ENCODE results near the gene EPS15. TPM values are rescaled to one million over a fixed set of nuclear protein-coding genes. Genes with fewer than 3 reads are reported as not detected.

EPS15 gene
- total and polyA plus RNA-seq, 9 of the 15 experiments (the other 6 are each of a cell fraction or from before 2014, with no cell fraction given): 23.1 to 69.0 (median 41.7) TPM

DNA sequence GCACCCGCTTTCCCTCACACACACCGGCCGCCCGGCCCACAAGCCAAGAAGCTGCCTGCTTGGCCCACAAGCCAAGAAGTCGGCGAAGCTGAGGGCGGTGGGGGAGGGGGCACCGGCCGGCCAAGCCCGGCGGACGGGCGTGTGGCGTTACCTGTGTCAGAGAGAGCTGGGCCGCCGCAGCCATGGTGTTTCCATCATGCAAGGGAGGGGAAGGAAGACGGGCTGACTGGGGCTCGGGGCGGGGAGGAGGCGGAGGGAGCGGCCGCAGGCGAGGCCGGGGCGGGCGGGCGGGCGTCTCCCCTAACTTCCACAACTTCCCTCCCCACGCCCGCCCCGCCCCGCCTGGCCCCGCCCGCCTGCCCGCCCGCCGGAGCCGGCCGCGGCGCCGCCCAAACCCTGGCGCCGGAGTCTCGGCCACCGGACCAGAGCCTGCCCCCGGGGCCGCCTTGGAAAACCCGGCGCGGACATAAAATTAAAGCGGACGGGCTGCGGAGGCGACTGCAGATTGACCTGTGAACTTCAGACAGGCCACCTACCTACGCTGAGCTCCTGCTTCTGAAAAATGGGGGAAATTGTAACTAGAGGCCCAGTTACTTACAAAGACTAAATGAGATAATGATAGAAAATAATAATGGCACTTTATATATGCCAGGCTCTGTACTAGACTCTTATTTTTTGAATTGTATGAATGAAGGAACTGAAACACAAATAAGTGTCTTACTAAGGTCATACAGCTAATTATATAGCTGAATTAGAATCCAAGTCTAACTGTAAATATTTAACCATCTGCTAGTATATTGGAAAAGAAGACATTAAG is at the start of gene EPS15 (continued):
- TF ChIP-seq TOE1 (IDR thresholded peaks at IDR 0.05; ENCODE audit: borderline replicate concordance): peak; percentile 89
- no peak for TF ChIP-seq TOE1 (CRISPR knock-in tag; IDR thresholded peaks at IDR 0.05; ENCODE audit: borderline replicate concordance, low read depth)
- TF ChIP-seq, protein P1, sequence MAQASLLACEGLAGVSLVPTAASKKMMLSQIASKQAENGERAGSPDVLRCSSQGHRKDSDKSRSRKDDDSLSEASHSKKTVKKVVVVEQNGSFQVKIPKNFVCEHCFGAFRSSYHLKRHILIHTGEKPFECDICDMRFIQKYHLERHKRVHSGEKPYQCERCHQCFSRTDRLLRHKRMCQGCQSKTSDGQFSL (CRISPR knock-in tag; IDR thresholded peaks at IDR 0.05): no peak
- TF ChIP-seq, protein P1 (tag; IDR thresholded peaks at IDR 0.05): no peak
- TF ChIP-seq TSC22D4 (tag; IDR thresholded peaks at IDR 0.05): no peak
- TF ChIP-seq PTBP1 (IDR thresholded peaks at IDR 0.05; ENCODE audit: low read depth, low read length): no peak
- peak; percentile 100 for TF ChIP-seq NEUROD1 (IDR thresholded peaks at IDR 0.05; ENCODE audit: borderline replicate concordance, low read depth, low read length, partially characterized antibody)
- TF ChIP-seq PTTG1 (tag; IDR thresholded peaks at IDR 0.05; ENCODE audit: low read depth): no peak
- 0 out of 2 replicates have a peak, but pooled peaks have one; percentile 25 for TF ChIP-seq DDX20 (tag; IDR thresholded peaks at IDR 0.05; ENCODE audit: low read depth)
- TF ChIP-seq, protein P2, sequence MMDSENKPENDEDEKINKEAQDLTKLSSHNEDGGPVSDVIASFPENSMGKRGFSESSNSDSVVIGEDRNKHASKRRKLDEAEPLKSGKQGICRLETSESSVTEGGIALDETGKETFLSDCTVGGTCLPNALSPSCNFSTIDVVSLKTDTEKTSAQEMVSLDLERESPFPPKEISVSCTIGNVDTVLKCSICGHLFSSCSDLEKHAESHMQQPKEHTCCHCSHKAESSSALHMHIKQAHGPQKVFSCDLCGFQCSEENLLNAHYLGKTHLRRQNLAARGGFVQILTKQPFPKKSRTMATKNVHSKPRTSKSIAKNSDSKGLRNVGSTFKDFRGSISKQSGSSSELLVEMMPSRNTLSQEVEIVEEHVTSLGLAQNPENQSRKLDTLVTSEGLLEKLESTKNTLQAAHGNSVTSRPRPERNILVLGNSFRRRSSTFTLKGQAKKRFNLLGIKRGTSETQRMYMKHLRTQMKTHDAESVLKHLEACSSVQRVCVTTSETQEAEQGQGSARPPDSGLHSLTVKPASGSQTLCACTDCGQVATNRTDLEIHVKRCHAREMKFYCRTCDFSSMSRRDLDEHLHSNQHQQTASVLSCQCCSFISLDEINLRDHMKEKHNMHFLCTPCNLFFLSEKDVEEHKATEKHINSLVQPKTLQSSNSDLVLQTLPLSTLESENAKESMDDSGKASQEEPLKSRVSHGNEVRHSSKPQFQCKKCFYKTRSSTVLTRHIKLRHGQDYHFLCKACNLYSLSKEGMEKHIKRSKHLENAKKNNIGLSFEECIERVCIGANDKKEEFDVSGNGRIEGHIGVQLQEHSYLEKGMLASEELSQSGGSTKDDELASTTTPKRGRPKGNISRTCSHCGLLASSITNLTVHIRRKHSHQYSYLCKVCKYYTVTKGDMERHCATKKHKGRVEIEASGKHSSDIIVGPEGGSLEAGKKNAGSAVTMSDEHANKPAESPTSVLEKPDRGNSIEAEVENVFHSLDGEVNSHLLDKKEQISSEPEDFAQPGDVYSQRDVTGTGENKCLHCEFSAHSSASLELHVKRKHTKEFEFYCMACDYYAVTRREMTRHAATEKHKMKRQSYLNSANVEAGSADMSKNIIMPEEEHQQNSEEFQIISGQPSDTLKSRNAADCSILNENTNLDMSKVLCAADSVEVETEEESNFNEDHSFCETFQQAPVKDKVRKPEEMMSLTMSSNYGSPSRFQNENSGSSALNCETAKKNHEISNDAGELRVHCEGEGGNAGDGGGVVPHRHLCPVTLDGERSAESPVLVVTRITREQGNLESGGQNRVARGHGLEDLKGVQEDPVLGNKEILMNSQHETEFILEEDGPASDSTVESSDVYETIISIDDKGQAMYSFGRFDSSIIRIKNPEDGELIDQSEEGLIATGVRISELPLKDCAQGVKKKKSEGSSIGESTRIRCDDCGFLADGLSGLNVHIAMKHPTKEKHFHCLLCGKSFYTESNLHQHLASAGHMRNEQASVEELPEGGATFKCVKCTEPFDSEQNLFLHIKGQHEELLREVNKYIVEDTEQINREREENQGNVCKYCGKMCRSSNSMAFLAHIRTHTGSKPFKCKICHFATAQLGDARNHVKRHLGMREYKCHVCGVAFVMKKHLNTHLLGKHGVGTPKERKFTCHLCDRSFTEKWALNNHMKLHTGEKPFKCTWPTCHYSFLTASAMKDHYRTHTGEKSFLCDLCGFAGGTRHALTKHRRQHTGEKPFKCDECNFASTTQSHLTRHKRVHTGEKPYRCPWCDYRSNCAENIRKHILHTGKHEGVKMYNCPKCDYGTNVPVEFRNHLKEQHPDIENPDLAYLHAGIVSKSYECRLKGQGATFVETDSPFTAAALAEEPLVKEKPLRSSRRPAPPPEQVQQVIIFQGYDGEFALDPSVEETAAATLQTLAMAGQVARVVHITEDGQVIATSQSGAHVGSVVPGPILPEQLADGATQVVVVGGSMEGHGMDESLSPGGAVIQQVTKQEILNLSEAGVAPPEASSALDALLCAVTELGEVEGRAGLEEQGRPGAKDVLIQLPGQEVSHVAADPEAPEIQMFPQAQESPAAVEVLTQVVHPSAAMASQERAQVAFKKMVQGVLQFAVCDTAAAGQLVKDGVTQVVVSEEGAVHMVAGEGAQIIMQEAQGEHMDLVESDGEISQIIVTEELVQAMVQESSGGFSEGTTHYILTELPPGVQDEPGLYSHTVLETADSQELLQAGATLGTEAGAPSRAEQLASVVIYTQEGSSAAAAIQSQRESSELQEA (IDR thresholded peaks at IDR 0.05; ENCODE audit: low read depth): no peak
- TF ChIP-seq TBL1XR1 (IDR thresholded peaks at IDR 0.05; ENCODE audit: low read length in 2 of 2): peak; percentile 52 to 85; a peak in 2 of 4 replicates
- no peak for TF ChIP-seq BDP1 (IDR thresholded peaks at IDR 0.05; ENCODE audit: insufficient read depth, insufficient read length)
- TF ChIP-seq ZNF445 (CRISPR knock-in tag; IDR thresholded peaks at IDR 0.05; ENCODE audit: low read depth): peak; percentile 46; the same call in 1 of the 2 replicates
- no peak for TF ChIP-seq ZNF316 (IDR thresholded peaks at IDR 0.05)
- peak; percentile 60; the same call in 1 of the 2 replicates for TF ChIP-seq ZNF324 (CRISPR knock-in tag; IDR thresholded peaks at IDR 0.05)
- TF ChIP-seq SUPT5H (IDR thresholded peaks at IDR 0.05): peak; percentile 75
- TF ChIP-seq BMI1 (IDR thresholded peaks at IDR 0.05; ENCODE audit: low read length): no peak
- no peak; the same call in 1 of the 2 replicates for TF ChIP-seq TCF3 (CRISPR knock-in tag; IDR thresholded peaks at IDR 0.05)
- TF ChIP-seq MAFG (tag; conservative IDR thresholded peaks at IDR 0.05): no peak
- TF ChIP-seq RB1 (IDR thresholded peaks at IDR 0.05; ENCODE audit: low read depth): peak; percentile 32

Data from K562 (cell line).